Esophagus squamous epithelium (tissue), 4 donors: Measurements from ENCODE around the gene MYO1D.

Source experiments
- POLR2A ChIP-seq, 4 donors: fragments of 450-650 bp; IDR thresholded peaks; one replicate each; pipeline ENCODE4 v1.6.1; 2017; ENCODE audit warnings: antibody characterized with exemption in 4 of 4, mild to moderate bottlenecking in 4 of 4, moderate library complexity in 3 of 4
- TF ChIP-seq, protein P1 (sequence below), 6 experiments: fragments of 450-650 bp in 4 of 6; fragments of 200-600 bp in 2 of 6; sonication (generic) in 2 of 6; IDR thresholded peaks; one replicate each; pipeline ENCODE4 v1.5.1; 2016 to 2019; ENCODE audit warnings: antibody characterized with exemption in 6 of 6, mild to moderate bottlenecking in 4 of 6, moderate library complexity in 4 of 6

- TF ChIP-seq, protein P1, sequence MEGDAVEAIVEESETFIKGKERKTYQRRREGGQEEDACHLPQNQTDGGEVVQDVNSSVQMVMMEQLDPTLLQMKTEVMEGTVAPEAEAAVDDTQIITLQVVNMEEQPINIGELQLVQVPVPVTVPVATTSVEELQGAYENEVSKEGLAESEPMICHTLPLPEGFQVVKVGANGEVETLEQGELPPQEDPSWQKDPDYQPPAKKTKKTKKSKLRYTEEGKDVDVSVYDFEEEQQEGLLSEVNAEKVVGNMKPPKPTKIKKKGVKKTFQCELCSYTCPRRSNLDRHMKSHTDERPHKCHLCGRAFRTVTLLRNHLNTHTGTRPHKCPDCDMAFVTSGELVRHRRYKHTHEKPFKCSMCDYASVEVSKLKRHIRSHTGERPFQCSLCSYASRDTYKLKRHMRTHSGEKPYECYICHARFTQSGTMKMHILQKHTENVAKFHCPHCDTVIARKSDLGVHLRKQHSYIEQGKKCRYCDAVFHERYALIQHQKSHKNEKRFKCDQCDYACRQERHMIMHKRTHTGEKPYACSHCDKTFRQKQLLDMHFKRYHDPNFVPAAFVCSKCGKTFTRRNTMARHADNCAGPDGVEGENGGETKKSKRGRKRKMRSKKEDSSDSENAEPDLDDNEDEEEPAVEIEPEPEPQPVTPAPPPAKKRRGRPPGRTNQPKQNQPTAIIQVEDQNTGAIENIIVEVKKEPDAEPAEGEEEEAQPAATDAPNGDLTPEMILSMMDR (IDR thresholded peaks at IDR 0.05): no peak
- TF ChIP-seq POLR2A (IDR thresholded peaks at IDR 0.05): no peak
Observed at GRCh38 chr17:32896647-32897258, 19.8 kb upstream of the MYO1D start.
